ENCODE results near the gene PARN.
"Not testable (repeated sequence)": the region's sequence is repeated elsewhere in the genome, so short reads cannot be mapped to it uniquely, and the experiment has no call there.

Gene PARN

GRCh38 chr16:14629919-14630619, at the start of gene PARN:
Gene PARN (minus strand): TSS chr16:14630260. CDS start chr16:14630125, 135 bp downstream.
- peak; percentile 57 to 96 (median 88) for DNase-seq

- no peak for DNase-seq
Measured at GRCh38 chr16:14678748-14679497, 48.9 kb upstream of the PARN start.

GRCh38 chr16:14677627-14678026, 47.6 kb upstream of the PARN start:
- DNase-seq = no peak

- no peak for DNase-seq
Measured at GRCh38 chr16:14676633-14677032, 46.6 kb upstream of the PARN start.

- no peak for DNase-seq
Measured at GRCh38 chr16:14672403-14672971, 42.4 kb upstream of the PARN start.

GRCh38 chr16:14669776-14670175, 39.7 kb upstream of the PARN start:
- no peak for DNase-seq

- DNase-seq = no peak
Measured at GRCh38 chr16:14668556-14669223, 38.6 kb upstream of the PARN start.

GRCh38 chr16:14667347-14668266, 37.5 kb upstream of the PARN start:
- peak in 3 of 56 donors; percentile 1 to 11 (median 7) for DNase-seq

GRCh38 chr16:14658063-14658462, 28.0 kb upstream of the PARN start:
- DNase-seq = peak in 14 of 56 donors; percentile 3 to 48 (median 14)

GRCh38 chr16:14652726-14653125, 22.7 kb upstream of the PARN start:
- peak in 8 of 56 donors; percentile 5 to 30 (median 11) for DNase-seq

- DNase-seq = no peak
Measured at GRCh38 chr16:14650629-14651028, 20.6 kb upstream of the PARN start.

- DNase-seq = no peak
Measured at GRCh38 chr16:14649816-14650215, 19.8 kb upstream of the PARN start.

- no peak for DNase-seq
Measured at GRCh38 chr16:14641926-14642325, 11.9 kb upstream of the PARN start.

GRCh38 chr16:14641206-14641605, 11.1 kb upstream of the PARN start:
- no peak for DNase-seq

GRCh38 chr16:14640538-14640937, 10.5 kb upstream of the PARN start:
- no peak for DNase-seq

- DNase-seq = not testable (repeated sequence)
Measured at GRCh38 chr16:14636951-14637240, 6.8 kb upstream of the PARN start.

GRCh38 chr16:14636179-14636950, 6.3 kb upstream of the PARN start:
- DNase-seq = not testable (repeated sequence)

GRCh38 chr16:14635395-14636165, 5.5 kb upstream of the PARN start:
- no peak for DNase-seq

GRCh38 chr16:14634389-14634725, 4.3 kb upstream of the PARN start:
- DNase-seq = no peak
